SK-N-MC (cell line): ENCODE results near the gene PRKRIP1.

Source experiments
- EZH2 ChIP-seq: fragments of 200-600 bp; sonication (generic); IDR thresholded peaks from one replicate; pipeline ENCODE4 v1.6.1; 2017; ENCODE audit warnings: antibody characterized with exemption
- FOXP2 ChIP-seq: optimal IDR thresholded peaks from 2 replicates; pipeline ENCODE3; 2011; ENCODE audit warnings: mild to moderate bottlenecking, moderate library complexity; ENCODE audit not compliant: insufficient read depth; ENCODE audit errors: extremely low read length, control extremely low read depth

GRCh38 chr7:102433219-102434038 lies 37.3 kb downstream of the PRKRIP1 start, which contains the start of gene ORAI2:
- TF ChIP-seq EZH2 (no peak), FOXP2 (no peak)
